HG02571 (cell line): ENCODE results near the gene MAPK13.
A peak's percentile ranks its signal among the peaks of the same experiment; 100 is the strongest.
"Not testable (repeated sequence)": the region's sequence is repeated elsewhere in the genome, so short reads cannot be mapped to it uniquely, and the experiment has no call there.

Source experiments
- ATAC-seq: cut with Tn5 transposase; IDR thresholded peaks from one replicate; pipeline ENCODE4 v1.9.1; 2021; ENCODE audit warnings: mild to moderate bottlenecking, moderate library complexity; ENCODE audit not compliant: unreplicated experiment

MAPK13 gene

GRCh38 chr6:36126553-36127458 lies 3.5 kb upstream of the MAPK13 start:
- ATAC-seq = no peak

GRCh38 chr6:36127462-36128016 lies 2.8 kb upstream of the MAPK13 start:
- ATAC-seq = no peak

DNA sequence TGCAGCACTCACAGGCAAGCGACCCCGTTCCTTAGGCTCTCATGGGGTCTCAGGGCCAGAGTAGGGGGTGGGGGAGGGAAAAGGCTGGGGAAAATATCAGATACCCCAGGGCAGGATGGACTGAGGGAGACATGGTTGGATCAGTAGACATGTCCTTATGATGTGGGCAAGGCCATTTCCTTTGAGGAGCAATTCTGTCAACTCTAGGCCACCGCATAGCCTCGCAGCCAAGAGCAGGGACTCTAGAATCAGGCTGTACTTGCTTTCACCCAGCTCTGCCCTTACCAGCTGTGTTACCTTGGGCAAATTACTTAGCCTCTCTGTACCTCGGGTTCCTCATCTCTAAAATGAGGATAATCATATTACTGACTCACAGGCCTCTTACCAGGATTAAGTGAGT lies 2.2 kb upstream of the MAPK13 start:
- ATAC-seq = no peak

- no peak for ATAC-seq
These were observed 1.5 kb upstream of the MAPK13 start for GRCh38 chr6:36128793-36129192.

- not testable (repeated sequence) for ATAC-seq
These were observed 979 bp upstream of the MAPK13 start for GRCh38 chr6:36129334-36129733.

- peak; percentile 24 for ATAC-seq
These were observed 576 bp downstream of the MAPK13 start for GRCh38 chr6:36130667-36131510.

GRCh38 chr6:36131511-36132245 lies 1.4 kb downstream of the MAPK13 start:
- peak; percentile 85 for ATAC-seq

GRCh38 chr6:36132246-36132895 lies 2.1 kb downstream of the MAPK13 start:
- ATAC-seq = no peak

DNA sequence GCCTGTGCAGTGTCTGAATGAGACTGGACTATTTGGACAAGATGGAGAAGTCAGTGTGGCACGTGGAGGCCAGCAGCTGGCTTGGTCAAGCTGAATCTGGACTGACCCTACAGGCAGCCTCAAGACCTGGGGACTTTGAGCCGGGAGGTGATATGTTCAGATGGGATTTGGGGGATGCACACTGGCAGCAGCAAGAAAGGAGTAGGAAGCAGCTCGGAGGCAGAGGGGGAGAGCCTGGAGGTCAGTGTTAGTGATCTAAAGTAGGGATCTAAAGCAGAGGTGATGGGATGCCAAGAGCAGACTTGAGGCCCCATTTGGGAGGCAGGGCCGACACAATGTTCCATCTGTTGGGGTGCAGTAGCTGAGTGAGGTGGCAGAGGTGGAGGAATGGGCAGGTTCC lies 2.8 kb downstream of the MAPK13 start:
- ATAC-seq = no peak

DNA sequence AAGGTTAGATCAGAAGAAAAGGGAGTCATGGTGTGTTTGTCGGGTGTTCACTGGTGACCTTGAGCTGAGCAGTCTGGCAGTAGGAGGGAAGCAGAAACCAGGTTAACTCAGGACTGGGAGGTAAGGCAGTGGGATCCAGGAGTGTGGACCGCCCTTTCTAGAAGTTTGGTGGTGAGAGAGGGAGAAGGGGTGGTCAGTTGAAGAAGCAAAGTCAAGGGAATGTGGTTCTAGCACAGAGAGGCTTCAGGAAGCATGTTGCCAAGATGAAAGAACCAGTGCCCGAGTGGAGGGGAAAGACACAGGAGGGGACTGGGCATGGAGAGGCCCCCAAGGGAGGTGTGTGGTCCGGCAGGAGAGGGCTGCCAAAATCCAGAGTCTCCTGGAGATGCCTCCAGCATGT lies 3.6 kb downstream of the MAPK13 start:
- no peak for ATAC-seq

- ATAC-seq = no peak
These were observed 4.9 kb downstream of the MAPK13 start for GRCh38 chr6:36135053-36135731.

DNA sequence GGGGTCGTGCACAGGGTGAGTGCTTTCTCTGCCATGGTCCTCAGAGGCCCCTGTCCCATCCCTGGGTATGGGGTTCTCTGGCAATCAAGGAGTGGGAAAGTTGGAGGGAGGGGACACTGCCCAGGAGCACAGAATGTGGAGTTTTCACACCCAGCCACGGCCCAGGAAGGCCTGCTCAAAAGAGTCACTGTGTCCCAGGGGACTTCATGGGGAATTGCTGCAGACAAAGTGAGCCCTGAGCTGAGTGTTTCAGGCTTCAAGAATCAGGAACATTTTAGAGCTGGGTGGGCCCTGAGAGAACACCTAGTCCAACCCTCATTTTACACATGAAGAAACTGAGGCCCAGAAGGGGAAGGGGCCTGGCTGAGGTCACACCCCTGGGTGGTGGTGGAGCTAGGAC lies 5.7 kb downstream of the MAPK13 start:
- ATAC-seq = no peak

DNA sequence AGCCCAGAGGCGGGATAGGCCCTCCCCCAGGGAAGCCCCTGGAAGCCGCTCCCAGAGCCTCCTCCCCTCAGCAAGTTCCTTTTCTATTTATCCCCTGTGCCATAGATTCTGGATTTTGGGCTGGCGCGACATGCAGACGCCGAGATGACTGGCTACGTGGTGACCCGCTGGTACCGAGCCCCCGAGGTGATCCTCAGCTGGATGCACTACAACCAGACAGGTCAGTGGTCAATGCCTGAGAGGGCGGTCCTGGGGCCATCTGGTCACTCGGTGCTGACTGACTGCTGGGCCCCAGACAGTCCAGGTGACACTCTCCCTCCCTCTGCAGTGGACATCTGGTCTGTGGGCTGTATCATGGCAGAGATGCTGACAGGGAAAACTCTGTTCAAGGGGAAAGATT lies 6.2 kb downstream of the MAPK13 start:
- no peak for ATAC-seq

GRCh38 chr6:36138667-36139066 lies 8.4 kb downstream of the MAPK13 start:
- ATAC-seq = no peak

DNA sequence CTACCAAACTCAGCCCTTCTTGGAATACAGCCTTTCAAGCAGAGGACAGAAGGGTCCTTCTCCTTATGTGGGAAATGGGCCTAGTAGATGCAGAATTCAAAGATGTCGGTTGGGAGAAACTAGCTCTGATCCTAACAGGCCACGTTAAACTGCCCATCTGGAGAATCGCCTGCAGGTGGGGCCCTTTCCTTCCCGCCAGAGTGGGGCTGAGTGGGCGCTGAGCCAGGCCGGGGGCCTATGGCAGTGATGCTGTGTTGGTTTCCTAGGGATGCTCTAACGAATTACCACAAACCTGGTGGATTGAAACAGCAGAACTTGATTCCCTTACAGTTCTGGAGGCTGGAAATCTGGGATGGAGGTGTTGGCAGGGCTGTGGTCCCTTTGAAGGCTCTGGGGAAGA lies 9.1 kb downstream of the MAPK13 start:
- no peak for ATAC-seq

- ATAC-seq = no peak
These were observed 9.8 kb downstream of the MAPK13 start for GRCh38 chr6:36139991-36140710.

- no peak for ATAC-seq
These were observed 10.8 kb downstream of the MAPK13 start for GRCh38 chr6:36141091-36141490.

DNA sequence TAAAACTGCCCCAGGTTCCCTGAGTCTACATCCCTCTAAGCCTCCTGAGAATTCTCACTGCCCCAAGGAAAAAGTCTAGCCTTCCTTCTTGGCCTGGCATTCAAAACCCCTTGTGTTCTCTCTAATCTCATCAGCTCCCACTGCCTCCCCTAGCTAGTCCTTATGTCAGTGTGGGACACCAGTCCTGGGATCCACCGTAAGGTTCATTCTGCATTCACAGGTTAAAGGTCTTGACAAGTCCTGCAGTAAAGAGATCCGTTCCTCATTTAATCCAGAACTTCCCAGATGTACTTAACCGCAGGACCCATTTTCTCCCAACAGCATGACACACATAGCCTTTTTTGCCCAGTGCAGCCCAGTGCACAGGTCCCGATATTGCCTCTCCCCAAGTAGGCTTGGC lies 11.6 kb downstream of the MAPK13 start:
- no peak for ATAC-seq
